ENCODE results near the gene CFAP46. TPM values are rescaled to one million over a fixed set of nuclear protein-coding genes. Genes with fewer than 3 reads are reported as not detected.

Gene CFAP46
- total RNA-seq, 1 experiment from 2014 or later: 3.3 TPM

DNA sequence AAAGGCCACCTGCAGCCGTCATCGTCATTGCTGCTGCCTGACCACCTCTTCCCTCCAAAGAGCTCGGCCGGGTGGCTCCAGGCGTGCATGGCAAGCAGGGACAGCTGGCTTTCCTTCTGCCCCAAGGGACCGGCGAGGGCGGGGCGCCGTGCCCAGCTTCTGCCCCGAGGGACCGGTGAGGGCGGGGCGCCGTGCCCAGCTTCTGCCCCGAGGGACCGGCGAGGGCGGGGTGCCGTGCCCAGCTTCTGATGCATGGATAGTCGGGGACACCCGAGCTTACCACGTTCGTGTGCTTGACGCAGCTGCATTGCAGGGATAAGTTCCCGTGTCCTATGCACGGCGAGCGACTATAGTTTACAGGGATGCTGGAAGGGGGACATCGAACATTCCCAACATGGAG is 27.0 kb downstream of the CFAP46 start (continued):
- TF ChIP-seq JUN (CRISPR knock-in tag; IDR thresholded peaks at IDR 0.05) (no peak), JAZF1 (CRISPR knock-in tag; IDR thresholded peaks at IDR 0.05) (no peak), ZNF263 (CRISPR knock-in tag; IDR thresholded peaks at IDR 0.05; ENCODE audit: low read depth) (no peak)

DNA sequence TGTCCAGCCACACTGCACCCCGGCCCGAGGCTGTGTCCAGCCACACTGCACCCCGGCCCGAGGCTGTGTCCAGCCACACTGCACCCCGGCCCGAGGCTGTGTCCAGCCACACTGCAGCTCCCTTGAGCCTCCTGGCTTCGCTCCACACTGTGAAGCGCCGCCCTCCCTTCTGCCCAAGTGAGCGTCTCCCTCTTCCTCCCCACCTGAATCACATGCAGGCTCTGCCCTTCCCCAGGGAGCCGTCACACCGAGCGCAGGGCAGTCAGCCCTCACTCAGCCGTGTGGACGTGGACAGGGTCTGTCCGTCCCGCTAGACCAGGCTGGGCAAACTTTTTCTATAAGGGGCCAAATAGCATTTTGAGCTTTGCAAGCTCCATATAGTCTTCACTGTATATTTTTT is 27.6 kb downstream of the CFAP46 start:
- ChIA-PET POLR2A (no interaction called here), CTCF (no interaction called here)
- TF ChIP-seq SP1 (CRISPR knock-in tag; conservative IDR thresholded peaks at IDR 0.05): no peak
- TF ChIP-seq ELF4 (CRISPR knock-in tag; IDR thresholded peaks at IDR 0.05; ENCODE audit: low read depth): no peak
- no peak for TF ChIP-seq JAZF1 (CRISPR knock-in tag; IDR thresholded peaks at IDR 0.05)
- TF ChIP-seq NFYB (CRISPR knock-in tag; conservative IDR thresholded peaks at IDR 0.05; ENCODE audit: low read depth): no peak
- TF ChIP-seq, protein P1, sequence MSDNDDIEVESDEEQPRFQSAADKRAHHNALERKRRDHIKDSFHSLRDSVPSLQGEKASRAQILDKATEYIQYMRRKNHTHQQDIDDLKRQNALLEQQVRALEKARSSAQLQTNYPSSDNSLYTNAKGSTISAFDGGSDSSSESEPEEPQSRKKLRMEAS (CRISPR knock-in tag; IDR thresholded peaks at IDR 0.05): no peak
- no peak for TF ChIP-seq CREB1 (CRISPR knock-in tag; IDR thresholded peaks at IDR 0.05)
- no peak for TF ChIP-seq TP53 (CRISPR knock-in tag; IDR thresholded peaks at IDR 0.05)
- TF ChIP-seq, protein P2, sequence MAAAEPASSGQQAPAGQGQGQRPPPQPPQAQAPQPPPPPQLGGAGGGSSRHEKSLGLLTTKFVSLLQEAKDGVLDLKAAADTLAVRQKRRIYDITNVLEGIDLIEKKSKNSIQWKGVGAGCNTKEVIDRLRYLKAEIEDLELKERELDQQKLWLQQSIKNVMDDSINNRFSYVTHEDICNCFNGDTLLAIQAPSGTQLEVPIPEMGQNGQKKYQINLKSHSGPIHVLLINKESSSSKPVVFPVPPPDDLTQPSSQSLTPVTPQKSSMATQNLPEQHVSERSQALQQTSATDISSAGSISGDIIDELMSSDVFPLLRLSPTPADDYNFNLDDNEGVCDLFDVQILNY (CRISPR knock-in tag; IDR thresholded peaks at IDR 0.05): no peak
- TF ChIP-seq ZNF138 (CRISPR knock-in tag; conservative IDR thresholded peaks at IDR 0.05): no peak
- no peak for TF ChIP-seq ZNF219 (CRISPR knock-in tag; IDR thresholded peaks at IDR 0.05; ENCODE audit: borderline replicate concordance)
- no peak for TF ChIP-seq SMAD3 (CRISPR knock-in tag; IDR thresholded peaks at IDR 0.05; ENCODE audit: borderline replicate concordance)
- no peak for TF ChIP-seq EMX1 (CRISPR knock-in tag; IDR thresholded peaks at IDR 0.05)
- TF ChIP-seq, protein P3, sequence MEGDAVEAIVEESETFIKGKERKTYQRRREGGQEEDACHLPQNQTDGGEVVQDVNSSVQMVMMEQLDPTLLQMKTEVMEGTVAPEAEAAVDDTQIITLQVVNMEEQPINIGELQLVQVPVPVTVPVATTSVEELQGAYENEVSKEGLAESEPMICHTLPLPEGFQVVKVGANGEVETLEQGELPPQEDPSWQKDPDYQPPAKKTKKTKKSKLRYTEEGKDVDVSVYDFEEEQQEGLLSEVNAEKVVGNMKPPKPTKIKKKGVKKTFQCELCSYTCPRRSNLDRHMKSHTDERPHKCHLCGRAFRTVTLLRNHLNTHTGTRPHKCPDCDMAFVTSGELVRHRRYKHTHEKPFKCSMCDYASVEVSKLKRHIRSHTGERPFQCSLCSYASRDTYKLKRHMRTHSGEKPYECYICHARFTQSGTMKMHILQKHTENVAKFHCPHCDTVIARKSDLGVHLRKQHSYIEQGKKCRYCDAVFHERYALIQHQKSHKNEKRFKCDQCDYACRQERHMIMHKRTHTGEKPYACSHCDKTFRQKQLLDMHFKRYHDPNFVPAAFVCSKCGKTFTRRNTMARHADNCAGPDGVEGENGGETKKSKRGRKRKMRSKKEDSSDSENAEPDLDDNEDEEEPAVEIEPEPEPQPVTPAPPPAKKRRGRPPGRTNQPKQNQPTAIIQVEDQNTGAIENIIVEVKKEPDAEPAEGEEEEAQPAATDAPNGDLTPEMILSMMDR (IDR thresholded peaks at IDR 0.05): no peak
- TF ChIP-seq, protein P4, sequence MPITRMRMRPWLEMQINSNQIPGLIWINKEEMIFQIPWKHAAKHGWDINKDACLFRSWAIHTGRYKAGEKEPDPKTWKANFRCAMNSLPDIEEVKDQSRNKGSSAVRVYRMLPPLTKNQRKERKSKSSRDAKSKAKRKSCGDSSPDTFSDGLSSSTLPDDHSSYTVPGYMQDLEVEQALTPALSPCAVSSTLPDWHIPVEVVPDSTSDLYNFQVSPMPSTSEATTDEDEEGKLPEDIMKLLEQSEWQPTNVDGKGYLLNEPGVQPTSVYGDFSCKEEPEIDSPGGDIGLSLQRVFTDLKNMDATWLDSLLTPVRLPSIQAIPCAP (CRISPR knock-in tag; IDR thresholded peaks at IDR 0.05): no peak
- no peak for TF ChIP-seq RELA (CRISPR knock-in tag; IDR thresholded peaks at IDR 0.05; ENCODE audit: borderline replicate concordance)
- TF ChIP-seq TEAD1 (CRISPR knock-in tag; IDR thresholded peaks at IDR 0.05): no peak
- TF ChIP-seq, protein P5, sequence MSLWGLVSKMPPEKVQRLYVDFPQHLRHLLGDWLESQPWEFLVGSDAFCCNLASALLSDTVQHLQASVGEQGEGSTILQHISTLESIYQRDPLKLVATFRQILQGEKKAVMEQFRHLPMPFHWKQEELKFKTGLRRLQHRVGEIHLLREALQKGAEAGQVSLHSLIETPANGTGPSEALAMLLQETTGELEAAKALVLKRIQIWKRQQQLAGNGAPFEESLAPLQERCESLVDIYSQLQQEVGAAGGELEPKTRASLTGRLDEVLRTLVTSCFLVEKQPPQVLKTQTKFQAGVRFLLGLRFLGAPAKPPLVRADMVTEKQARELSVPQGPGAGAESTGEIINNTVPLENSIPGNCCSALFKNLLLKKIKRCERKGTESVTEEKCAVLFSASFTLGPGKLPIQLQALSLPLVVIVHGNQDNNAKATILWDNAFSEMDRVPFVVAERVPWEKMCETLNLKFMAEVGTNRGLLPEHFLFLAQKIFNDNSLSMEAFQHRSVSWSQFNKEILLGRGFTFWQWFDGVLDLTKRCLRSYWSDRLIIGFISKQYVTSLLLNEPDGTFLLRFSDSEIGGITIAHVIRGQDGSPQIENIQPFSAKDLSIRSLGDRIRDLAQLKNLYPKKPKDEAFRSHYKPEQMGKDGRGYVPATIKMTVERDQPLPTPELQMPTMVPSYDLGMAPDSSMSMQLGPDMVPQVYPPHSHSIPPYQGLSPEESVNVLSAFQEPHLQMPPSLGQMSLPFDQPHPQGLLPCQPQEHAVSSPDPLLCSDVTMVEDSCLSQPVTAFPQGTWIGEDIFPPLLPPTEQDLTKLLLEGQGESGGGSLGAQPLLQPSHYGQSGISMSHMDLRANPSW (CRISPR knock-in tag; conservative IDR thresholded peaks at IDR 0.05; ENCODE audit: low read depth): no peak
- no peak for TF ChIP-seq ZNF317 (CRISPR knock-in tag; IDR thresholded peaks at IDR 0.05; ENCODE audit: borderline replicate concordance, low read depth)
- TF ChIP-seq TEAD4 (CRISPR knock-in tag; IDR thresholded peaks at IDR 0.05): no peak
- TF ChIP-seq CREM (CRISPR knock-in tag; IDR thresholded peaks at IDR 0.05): no peak
- Mint-ChIP-seq H3K27ac (no peak overlapping the region), H3K36me3 (no peaks in the 10 kb centered on the region), H3K9me3 (no peaks in the 10 kb centered on the region), H3K27me3 (ENCODE audit: low read depth) (no peaks in the 10 kb centered on the region), H3K4me3 (no peak overlapping the region), H3K4me1 (peaks cover 5% of the 10 kb centered on the region)
- ATAC-seq (no peak), DNase-seq (ENCODE audit: low spot score) (no peak)
